Mucosa of stomach (tissue), 1 donor: Measurements from ENCODE around the gene IL20RA.
A peak's percentile ranks its signal among the peaks of the same experiment; 100 is the strongest.

ENCODE experiments used
- H3K27me3 ChIP-seq: one replicate; pipeline ENCODE4 v1.7.0; 2013; ENCODE audit warnings: mild to moderate bottlenecking, low read length; ENCODE audit not compliant: control insufficient read depth, insufficient read depth
- H3K36me3 ChIP-seq: one replicate; pipeline ENCODE4 v1.7.0; 2013; ENCODE audit warnings: low read length; ENCODE audit not compliant: control insufficient read depth, insufficient read depth
- H3K4me1 ChIP-seq: one replicate; pipeline ENCODE4 v1.7.0; 2013; ENCODE audit warnings: mild to moderate bottlenecking, low read length; ENCODE audit not compliant: control insufficient read depth, insufficient read depth
- H3K4me3 ChIP-seq: one replicate; pipeline ENCODE4 v1.7.0; 2013; ENCODE audit warnings: low read length
- H3K9ac ChIP-seq: one replicate; pipeline ENCODE4 v1.7.0; 2013; ENCODE audit warnings: mild to moderate bottlenecking, low read length, moderate library complexity
- H3K9me3 ChIP-seq: one replicate; pipeline ENCODE4 v1.7.0; 2013; ENCODE audit warnings: mild to moderate bottlenecking, low read length, moderate library complexity; ENCODE audit not compliant: control insufficient read depth
- donor health status: Pancreatic carcinoma.

IL20RA gene

DNA sequence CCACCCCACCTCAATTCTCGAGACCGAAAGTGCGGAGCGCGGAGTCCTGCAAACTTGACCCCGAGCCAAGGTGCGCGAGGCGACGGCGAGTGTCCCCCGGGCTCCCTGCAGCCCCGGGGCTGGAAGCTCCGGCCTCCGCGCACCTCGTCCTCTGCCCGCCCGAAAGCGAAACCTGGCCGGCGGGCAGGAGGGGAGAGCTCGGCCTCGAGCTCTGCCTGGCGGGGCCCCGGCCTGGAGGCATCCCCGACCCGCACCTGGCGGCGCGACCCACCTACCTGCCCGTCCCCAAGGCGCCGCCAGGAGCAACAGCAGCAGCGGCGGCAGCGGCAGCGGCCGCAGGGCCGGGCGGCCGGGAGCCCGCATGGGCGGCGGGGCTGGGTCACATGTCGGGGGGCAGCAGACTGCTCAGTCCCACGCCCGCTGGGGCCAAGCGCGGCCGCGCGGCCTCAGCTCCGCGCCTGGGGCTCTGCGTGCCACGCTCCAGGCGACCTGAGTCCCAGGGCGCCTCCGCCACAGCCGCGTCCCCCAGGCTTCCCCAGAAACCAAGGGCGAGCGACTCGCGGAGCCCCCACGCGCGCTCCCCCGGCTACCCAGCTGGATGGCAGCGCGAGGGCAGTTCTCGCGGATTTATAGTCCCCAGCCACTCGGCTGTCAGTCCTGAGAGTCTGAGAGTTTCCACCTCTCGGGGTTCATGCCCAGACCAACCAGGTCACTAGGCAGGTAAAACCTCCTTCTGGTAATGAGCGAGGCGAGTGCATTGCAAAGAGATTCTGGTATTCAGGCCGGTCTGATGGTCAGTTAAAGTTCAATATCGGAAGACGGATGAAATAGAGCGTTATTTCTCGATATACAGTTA, at the start of gene IL20RA:
TSS of gene IL20RA (minus strand) at position 600 of the 856 bp plus-strand sequence. CDS start at position 363, 237 bp downstream.
- Histone ChIP-seq H3K9me3 (no peaks in the 10 kb centered on the region), H3K4me1 (peaks cover 16% of the 10 kb centered on the region), H3K4me3 (peak within 1 kb of the TSS; percentile 73), H3K36me3 (no peaks in the 10 kb centered on the region), H3K9ac (peak within 1 kb of the TSS; percentile 84), H3K27me3 (no peaks in the 10 kb centered on the region)

DNA sequence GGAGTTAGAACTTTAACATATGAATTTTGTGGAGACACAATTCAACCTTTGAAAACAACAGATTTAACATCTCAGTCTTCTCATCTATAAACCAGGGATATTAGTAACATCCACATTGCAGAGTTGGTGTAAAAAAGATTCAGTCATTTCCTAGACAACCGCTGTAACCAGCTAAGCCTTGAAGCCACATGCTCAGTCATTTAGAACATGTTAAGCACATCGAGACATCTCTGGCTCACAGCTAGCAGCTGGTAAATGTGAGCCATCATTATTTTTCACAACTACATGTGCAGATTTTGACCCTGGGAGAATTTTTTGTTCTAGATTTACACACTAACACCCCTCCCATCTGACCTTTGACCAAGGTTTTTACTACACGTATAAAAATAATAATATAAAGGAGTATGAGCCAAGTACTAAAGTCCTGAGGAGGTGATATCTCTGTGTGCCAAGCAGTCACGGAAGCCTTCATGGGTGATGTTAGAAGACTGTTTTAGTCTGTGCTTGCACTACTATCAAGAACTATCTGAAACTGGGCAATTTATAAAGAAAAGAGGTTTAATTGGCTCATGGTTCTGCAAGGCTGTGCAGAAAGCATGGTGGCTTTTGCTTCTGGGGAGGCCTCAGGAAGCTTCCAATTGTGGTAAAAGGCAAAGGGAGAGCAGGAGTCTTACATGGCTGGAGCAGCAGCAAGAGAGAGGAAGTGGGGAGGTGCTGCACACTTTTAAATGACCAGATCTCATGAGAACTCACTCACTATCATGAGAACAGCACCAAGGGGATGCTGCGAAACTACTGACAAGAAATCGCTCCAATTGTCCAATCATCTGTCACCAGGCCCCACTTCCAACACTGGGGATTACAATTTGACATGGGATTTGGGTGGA, 48.7 kb upstream of the IL20RA start:
- H3K27me3 ChIP-seq, result no peaks in the 10 kb centered on the region

DNA sequence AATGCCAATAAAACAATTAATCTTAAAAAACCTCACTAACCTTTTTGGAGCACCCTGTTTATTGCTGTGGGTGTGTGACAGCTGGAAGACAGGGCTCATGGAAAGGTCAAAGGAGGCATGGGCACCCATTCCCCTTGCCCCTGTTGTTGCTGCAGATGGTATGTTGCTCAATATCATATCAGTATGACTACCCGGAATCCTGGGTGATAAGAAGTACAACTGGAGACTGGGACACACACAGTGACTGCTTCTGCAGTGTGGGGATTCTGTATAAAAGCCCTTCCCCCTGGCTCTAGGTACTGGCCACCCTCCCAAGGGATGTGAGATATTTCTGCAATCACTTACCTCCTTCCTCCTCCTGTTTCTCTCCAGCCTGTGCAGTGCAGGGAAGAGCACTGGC, 47.3 kb upstream of the IL20RA start:
- Histone ChIP-seq H3K36me3 (no peaks in the 10 kb centered on the region), H3K4me1 (no peaks in the 10 kb centered on the region), H3K9me3 (no peaks in the 10 kb centered on the region), H3K27me3 (no peaks in the 10 kb centered on the region), H3K9ac (no peak overlapping the region), H3K4me3 (no peak overlapping the region)

More for the DNA sequence above, 48.7 kb upstream of the IL20RA start:
- no peak overlapping the region for H3K9ac ChIP-seq
- H3K4me1 ChIP-seq, result no peaks in the 10 kb centered on the region
- no peaks in the 10 kb centered on the region for H3K36me3 ChIP-seq
- no peak overlapping the region for H3K4me3 ChIP-seq
- no peaks in the 10 kb centered on the region for H3K9me3 ChIP-seq

- H3K9me3 ChIP-seq, result no peaks in the 10 kb centered on the region
- H3K27me3 ChIP-seq, result no peaks in the 10 kb centered on the region
- no peak overlapping the region for H3K4me3 ChIP-seq
- H3K36me3 ChIP-seq, result no peaks in the 10 kb centered on the region
- no peaks in the 10 kb centered on the region for H3K4me1 ChIP-seq
- H3K9ac ChIP-seq, result no peak overlapping the region
These were observed 44.5 kb upstream of the IL20RA start for GRCh38 chr6:137089305-137089704.

GRCh38 chr6:137087902-137088301, 43.1 kb upstream of the IL20RA start:
- Histone ChIP-seq H3K4me3 (no peak overlapping the region), H3K36me3 (no peaks in the 10 kb centered on the region), H3K27me3 (no peaks in the 10 kb centered on the region), H3K4me1 (no peaks in the 10 kb centered on the region), H3K9ac (no peak overlapping the region), H3K9me3 (no peaks in the 10 kb centered on the region)

GRCh38 chr6:137086031-137086430, 41.3 kb upstream of the IL20RA start:
- H3K9ac ChIP-seq, result no peak overlapping the region
- no peaks in the 10 kb centered on the region for H3K27me3 ChIP-seq
- H3K36me3 ChIP-seq, result no peaks in the 10 kb centered on the region
- H3K9me3 ChIP-seq, result no peaks in the 10 kb centered on the region
- H3K4me1 ChIP-seq, result no peaks in the 10 kb centered on the region
- no peak overlapping the region for H3K4me3 ChIP-seq

GRCh38 chr6:137084865-137085617, 40.3 kb upstream of the IL20RA start:
- Histone ChIP-seq H3K36me3 (no peaks in the 10 kb centered on the region), H3K4me1 (no peaks in the 10 kb centered on the region), H3K9me3 (no peaks in the 10 kb centered on the region), H3K9ac (no peak overlapping the region), H3K27me3 (no peaks in the 10 kb centered on the region), H3K4me3 (no peak overlapping the region)

DNA sequence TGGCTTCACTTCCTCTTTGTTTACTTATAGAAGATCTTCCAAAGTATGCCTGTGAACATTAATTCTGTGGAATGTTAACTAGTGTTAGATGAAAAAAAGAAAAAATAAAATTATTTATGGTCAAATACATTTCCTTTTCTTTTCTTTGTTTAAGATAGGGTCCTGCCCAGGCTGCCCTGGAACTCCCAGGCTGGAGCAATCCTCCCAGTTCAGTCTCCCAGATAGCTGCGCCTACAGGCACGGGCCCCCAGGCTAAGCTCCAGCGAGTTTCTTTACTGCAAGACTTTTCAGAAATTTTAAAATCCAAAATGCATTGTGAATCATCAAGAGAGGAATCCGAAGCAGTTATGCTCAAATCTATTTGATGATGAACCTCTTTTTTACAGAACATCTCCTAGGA, 39.3 kb upstream of the IL20RA start:
- Histone ChIP-seq H3K27me3 (no peaks in the 10 kb centered on the region), H3K4me3 (no peak overlapping the region), H3K9ac (no peak overlapping the region), H3K4me1 (no peaks in the 10 kb centered on the region), H3K9me3 (no peaks in the 10 kb centered on the region), H3K36me3 (no peaks in the 10 kb centered on the region)

GRCh38 chr6:137081997-137082396, 37.2 kb upstream of the IL20RA start:
- Histone ChIP-seq H3K9ac (no peak overlapping the region), H3K9me3 (no peaks in the 10 kb centered on the region), H3K27me3 (no peaks in the 10 kb centered on the region), H3K4me3 (no peak overlapping the region), H3K36me3 (no peaks in the 10 kb centered on the region), H3K4me1 (no peaks in the 10 kb centered on the region)

GRCh38 chr6:137080711-137081110, 35.9 kb upstream of the IL20RA start:
- H3K36me3 ChIP-seq, result no peaks in the 10 kb centered on the region
- H3K27me3 ChIP-seq, result no peaks in the 10 kb centered on the region
- no peak overlapping the region for H3K9ac ChIP-seq
- no peak overlapping the region for H3K4me3 ChIP-seq
- H3K4me1 ChIP-seq, result no peaks in the 10 kb centered on the region
- H3K9me3 ChIP-seq, result no peaks in the 10 kb centered on the region

DNA sequence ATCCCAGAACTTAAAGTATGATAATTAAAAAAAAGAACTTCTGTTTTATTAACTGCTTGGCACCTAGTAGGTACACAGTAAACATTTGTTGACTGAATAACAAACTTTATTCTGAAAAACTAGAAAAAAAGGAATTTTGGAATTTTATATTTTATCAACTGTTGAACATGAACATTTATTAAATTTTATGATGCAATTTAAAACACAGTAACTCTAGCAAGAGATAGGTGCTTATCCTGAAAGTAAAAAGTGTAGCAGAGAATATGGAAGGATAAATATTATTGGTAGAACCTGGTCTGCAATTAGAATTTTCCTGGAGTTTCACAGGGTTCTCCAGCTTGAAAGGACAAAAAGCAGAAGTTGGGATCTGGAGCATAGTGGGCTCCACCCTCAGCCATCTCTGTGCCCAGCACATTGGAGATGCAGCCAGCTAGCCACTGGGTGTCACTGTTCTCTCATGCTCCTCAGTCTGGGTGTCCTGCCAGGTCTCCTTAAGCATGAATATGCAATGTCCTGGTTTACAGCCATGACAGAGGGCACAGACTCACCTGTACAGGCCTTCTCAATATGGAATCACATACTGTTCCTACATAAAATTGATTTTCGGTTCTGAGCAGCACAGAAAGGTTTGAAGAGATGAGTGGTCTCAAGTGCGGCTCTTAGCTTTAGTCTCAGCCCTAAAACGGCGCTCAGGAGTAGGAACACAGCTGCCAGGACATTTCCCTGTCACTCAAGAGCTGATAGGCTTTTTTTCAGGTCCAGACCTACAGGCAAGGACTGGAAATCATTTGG, 31.7 kb upstream of the IL20RA start:
- Histone ChIP-seq H3K27me3 (no peaks in the 10 kb centered on the region), H3K36me3 (no peaks in the 10 kb centered on the region), H3K9ac (no peak overlapping the region), H3K9me3 (no peaks in the 10 kb centered on the region), H3K4me1 (no peaks in the 10 kb centered on the region), H3K4me3 (no peak overlapping the region)
